H1 (cell line): ENCODE data around the gene CACNG6. TPM values are rescaled to one million over a fixed set of nuclear protein-coding genes. Genes with fewer than 3 reads are reported as not detected.

Experiments used
- CTCF ChIA-PET: fragments of 300-600 bp; sonication (Branson Sonifier 250); formaldehyde crosslinking; loops from one replicate; lab custom pipeline; 2021; ENCODE audit not compliant: partially characterized antibody; lab: Charles Lee
- POLR2A ChIA-PET: fragments of 300-600 bp; sonication (Branson Sonifier 250); formaldehyde crosslinking; loops from one replicate; lab custom pipeline; 2021; ENCODE audit warnings: inconsistent platforms; ENCODE audit not compliant: partially characterized antibody; lab: Charles Lee
- DNase-seq, 2 experiments: peaks; one replicate each; pipeline versions ENCODE4 v3.0.0 to v3.0.0-alpha.2; 2010 to 2022; ENCODE audit warnings: low spot score in 2 of 2, low read depth in 1 of 2, mixed read lengths in 1 of 2
- FAIRE-seq: peaks from 2 replicates; lab custom pipeline; 2011; peaks lifted over from hg19 to GRCh38; lab: Jason Lieb, UNC
- H2AFZ ChIP-seq: 2 replicates; pipeline ENCODE4 v1.8.1; 2012; ENCODE audit warnings: low read length, inconsistent platforms
- H2AK5ac ChIP-seq: 2 replicates; pipeline ENCODE4 v1.6.1; 2013; ENCODE audit warnings: low read depth, low read length
- H2BK120ac ChIP-seq: replicated peaks from 2 replicates; pipeline ENCODE3; 2013; ENCODE audit warnings: low read depth, low read length, inconsistent platforms
- H2BK12ac ChIP-seq: 2 replicates; pipeline ENCODE4 v1.6.1; 2013; ENCODE audit warnings: low read depth, low read length
- H2BK15ac ChIP-seq: 2 replicates; pipeline ENCODE4 v1.6.1; 2013; ENCODE audit warnings: low read length
- H2BK20ac ChIP-seq: 2 replicates; pipeline ENCODE4 v1.6.1; 2013; ENCODE audit warnings: low read length
- H2BK5ac ChIP-seq: 2 replicates; pipeline ENCODE4 v1.6.1; 2013; ENCODE audit warnings: low read depth, low read length
- H3K14ac ChIP-seq: 2 replicates; pipeline ENCODE4 v1.6.1; 2013; ENCODE audit warnings: inconsistent platforms; ENCODE audit not compliant: insufficient read length
- H3K18ac ChIP-seq: 2 replicates; pipeline ENCODE4 v1.6.1; 2013; ENCODE audit warnings: low read length; ENCODE audit errors: extremely low read depth
- H3K23ac ChIP-seq: 2 replicates; pipeline ENCODE4 v1.6.1; 2013; ENCODE audit warnings: inconsistent platforms; ENCODE audit not compliant: insufficient read length
- H3K23me2 ChIP-seq: 2 replicates; pipeline ENCODE4 v1.6.1; 2013; ENCODE audit warnings: low read depth, low read length
- H3K27ac ChIP-seq: 2 replicates; pipeline ENCODE4 v1.6.1; 2011; ENCODE audit warnings: low read depth, low read length, inconsistent platforms
- H3K27me3 ChIP-seq, 4 experiments: replicated peaks in 1 of 4; 1 replicate in 1 of 4; 2 replicates in 3 of 4; pipeline versions ENCODE4 v1.6.1 to v1.8.1; 2011 to 2013; ENCODE audit warnings: low read length in 3 of 4, mild to moderate bottlenecking in 3 of 4, inconsistent platforms in 2 of 4, mixed read lengths in 2 of 4, moderate library complexity in 1 of 4; ENCODE audit not compliant: control insufficient read depth in 3 of 4, insufficient read depth in 3 of 4; ENCODE audit errors: extremely low read depth in 1 of 4
- H3K36me3 ChIP-seq, 4 experiments: 2 replicates each; pipeline versions ENCODE4 v1.6.1 to v1.8.1; 2011 to 2013; ENCODE audit warnings: mild to moderate bottlenecking in 4 of 4, low read length in 3 of 4, moderate library complexity in 2 of 4, control low read depth in 1 of 4, inconsistent platforms in 1 of 4; ENCODE audit not compliant: insufficient read depth in 4 of 4, control insufficient read depth in 2 of 4
- H3K4ac ChIP-seq: replicated peaks from 2 replicates; pipeline ENCODE3; 2013; ENCODE audit warnings: low read length, low read depth, mixed read lengths, inconsistent platforms; ENCODE audit not compliant: insufficient read length
- H3K4me1 ChIP-seq, 4 experiments: replicated peaks in 1 of 4; 1 replicate in 1 of 4; 2 replicates in 3 of 4; pipeline versions ENCODE4 v1.6.1 to v1.8.1; 2011 to 2013; ENCODE audit warnings: low read length in 3 of 4, inconsistent platforms in 2 of 4, mixed read lengths in 1 of 4; ENCODE audit not compliant: insufficient read depth in 4 of 4, control insufficient read depth in 3 of 4
- H3K4me2 ChIP-seq, 2 experiments: 2 replicates each; pipeline versions ENCODE4 v1.6.1 to v1.8.1; 2011 to 2013; ENCODE audit warnings: low read depth in 2 of 2, low read length in 2 of 2, control low read depth in 1 of 2, inconsistent platforms in 1 of 2, mild to moderate bottlenecking in 1 of 2; ENCODE audit not compliant: insufficient read depth in 1 of 2
- H3K4me3 ChIP-seq, 4 experiments: fragments of 200-600, 300-600 bp in 1 of 4; sonication (generic), shearing (Covaris generic), sonication (Bioruptor Twin) in 1 of 4; 2 replicates each; pipeline versions ENCODE4 v1.5.1 to v1.8.1; 2011 to 2016; ENCODE audit warnings: low read length in 4 of 4, low read depth in 3 of 4, control low read depth in 2 of 4, inconsistent platforms in 2 of 4, mild to moderate bottlenecking in 2 of 4, mixed read lengths in 1 of 4, moderate library complexity in 1 of 4; ENCODE audit not compliant: insufficient read depth in 2 of 4; ENCODE audit errors: extremely low read depth in 1 of 4
- H3K56ac ChIP-seq: replicated peaks from 2 replicates; pipeline ENCODE3; 2013; ENCODE audit warnings: low read depth, mild to moderate bottlenecking, mixed read lengths, low read length, inconsistent platforms; ENCODE audit not compliant: insufficient read length
- H3K79me1 ChIP-seq: 2 replicates; pipeline ENCODE4 v1.6.1; 2013; ENCODE audit warnings: low read depth, low read length, control low read depth
- H3K79me2 ChIP-seq, 2 experiments: 2 replicates each; pipeline versions ENCODE4 v1.6.1 to v1.8.1; 2012 to 2013; ENCODE audit warnings: low read length in 2 of 2, mild to moderate bottlenecking in 2 of 2, inconsistent platforms in 1 of 2; ENCODE audit not compliant: insufficient read depth in 2 of 2, control insufficient read depth in 1 of 2
- H3K9ac ChIP-seq, 4 experiments: replicated peaks in 1 of 4; 1 replicate in 1 of 4; 2 replicates in 3 of 4; pipeline versions ENCODE4 v1.6.1 to v1.8.1; 2011 to 2013; ENCODE audit warnings: low read depth in 3 of 4, low read length in 3 of 4, control low read depth in 2 of 4, mild to moderate bottlenecking in 2 of 4, moderate library complexity in 2 of 4, inconsistent platforms in 1 of 4; ENCODE audit errors: extremely low read depth in 1 of 4
- H3K9me3 ChIP-seq, 2 experiments: 2 replicates each; pipeline versions ENCODE4 v1.6.1 to v1.8.1; 2012 to 2013; ENCODE audit warnings: mild to moderate bottlenecking in 2 of 2, moderate library complexity in 2 of 2, control low read depth in 1 of 2, inconsistent platforms in 1 of 2, low read depth in 1 of 2, low read length in 1 of 2, mixed read lengths in 1 of 2; ENCODE audit not compliant: insufficient read depth in 2 of 2
- H4K20me1 ChIP-seq, 2 experiments: replicated peaks in 1 of 2; 2 replicates each; pipeline versions ENCODE3 to v1.8.1; 2011 to 2013; ENCODE audit warnings: inconsistent platforms in 2 of 2, low read length in 2 of 2, mild to moderate bottlenecking in 1 of 2; ENCODE audit not compliant: insufficient read depth in 2 of 2, control insufficient read depth in 1 of 2
- H4K5ac ChIP-seq: 2 replicates; pipeline ENCODE4 v1.6.1; 2013; ENCODE audit warnings: low read length, low read depth, mixed read lengths, inconsistent platforms; ENCODE audit not compliant: insufficient read length
- H4K8ac ChIP-seq: 2 replicates; pipeline ENCODE4 v1.8.0; 2013; ENCODE audit warnings: mild to moderate bottlenecking, moderate library complexity, low read length, inconsistent platforms; ENCODE audit not compliant: insufficient read depth; ENCODE audit errors: extremely low read depth
- H4K91ac ChIP-seq: replicated peaks from 2 replicates; pipeline ENCODE3; 2013; ENCODE audit warnings: low read length, mixed read lengths, inconsistent platforms; ENCODE audit not compliant: insufficient read length
- ASH2L ChIP-seq: fragments of 200-600, 300-600 bp; sonication (generic); IDR thresholded peaks from one replicate; pipeline ENCODE4 v1.7.1; 2017; ENCODE audit warnings: low read length
- CBX8 ChIP-seq: fragments of 300-800, 300-1000 bp; sonication (generic); IDR thresholded peaks from 2 replicates; pipeline ENCODE4 v1.7.1; 2016; ENCODE audit warnings: low read depth, low read length, borderline replicate concordance
- GABPA ChIP-seq: IDR thresholded peaks from 2 replicates; pipeline ENCODE4 v1.6.1; 2011; ENCODE audit warnings: mild to moderate bottlenecking, low read length, moderate library complexity, borderline replicate concordance; ENCODE audit not compliant: insufficient read depth
- POU5F1 ChIP-seq: IDR thresholded peaks from 2 replicates; pipeline ENCODE4 v1.6.1; 2011; ENCODE audit warnings: low read depth, mild to moderate bottlenecking, low read length, moderate library complexity
- SAP30 ChIP-seq: fragments of 300-600 bp; sonication (generic); IDR thresholded peaks from 2 replicates; pipeline ENCODE4 v1.7.1; 2012; ENCODE audit warnings: low read length, moderate library complexity, mild to moderate bottlenecking, inconsistent platforms; ENCODE audit not compliant: insufficient read depth, insufficient replicate concordance
- WGBS, 2 experiments: shearing (Covaris generic) in 1 of 2; methylation state at CpG; one replicate each; pipeline versions ENCODE4 v1.1.6 to v1.1.7; 2013 to 2015; ENCODE audit warnings: low lambda C conversion rate in 2 of 2, mixed read lengths in 2 of 2, inconsistent platforms in 1 of 2, low coverage in 1 of 2, missing lambda C conversion rate in 1 of 2; ENCODE audit not compliant: insufficient replicate concordance in 2 of 2, insufficient coverage in 1 of 2, insufficient read length in 1 of 2; ENCODE audit errors: extremely low coverage in 1 of 2, missing lambda C conversion rate in 1 of 2; 5-methylcytosine and 5-hydroxymethylcytosine counted together
- polyA plus RNA-seq, 7 experiments: library from polyadenylated mRNA; depleted of rRNA in 3 of 7; stranded (reverse) in 5 of 7; unstranded in 2 of 7; fragments of >200 nt in 5 of 7; fragments of 200-250 nt in 2 of 7; gene quantifications; 1 replicate in 5 of 7; 2 replicates in 1 of 7; 4 replicates in 1 of 7; pipeline versions ENCODE4 v1.2.1 to v1.2.3, GENCODE V29; 2011 to 2013; ENCODE audit warnings: missing spikeins in 2 of 7, mixed read lengths in 2 of 7
- total RNA-seq: library from RNA; stranded (reverse); fragmentation: NEBNext Ultra II Directional; extraction: Animal tissue kit (Norgen Biotek cat#: 25700); gene quantifications from 2 replicates; pipeline ENCODE4 v1.2.1, GENCODE V29; 2021

CACNG6 gene
- total and polyA plus RNA-seq, 2 of the 8 experiments (the other 6 are each of a cell fraction or from before 2014, with no cell fraction given): 1.2 to 1.6 TPM

- no peak overlapping the region for H3K9ac ChIP-seq
- no peak overlapping the region for H2BK15ac ChIP-seq
- POLR2A ChIA-PET: interaction anchor here (1.4 to 4.9 kb wide), 2 partner anchors 17 to 97 kb away, joined by 4 to 21 read pairs; partner anchors contain the start of gene CACNG6
- DNase-seq (no peak), FAIRE-seq (no peak)
- 88% methylated on average over 8 of the region's 8 CpGs; no CpG with 5 or more reads in 1 of the 2 experiments for WGBS, 2 experiments
- no peak overlapping the region for H3K4ac ChIP-seq
- no peak overlapping the region for H2BK5ac ChIP-seq
- no peaks in the 10 kb centered on the region for H4K20me1 ChIP-seq
- no peaks in the 10 kb centered on the region for H3K27me3 ChIP-seq
- no peak overlapping the region for H3K23ac ChIP-seq
- no peaks in the 10 kb centered on the region for H3K79me1 ChIP-seq
- no peak overlapping the region for H4K8ac ChIP-seq
- H3K4me1 ChIP-seq: peaks cover 0 to 7% (median 4%) of the 10 kb centered on the region in 4 experiments; a peak in 2 of 7 replicates
- H3K4me3 ChIP-seq: no peak overlapping the region
- no peak overlapping the region for H3K18ac ChIP-seq
- no peak overlapping the region for H2BK12ac ChIP-seq
- H3K79me2 ChIP-seq: no peaks in the 10 kb centered on the region
- no peaks in the 10 kb centered on the region for H3K9me3 ChIP-seq
- H3K14ac ChIP-seq: no peak overlapping the region
- H2AK5ac ChIP-seq: no peak overlapping the region
- no peak overlapping the region for H3K27ac ChIP-seq
- CTCF ChIA-PET: interaction anchor here (0.6 to 1.3 kb wide), 4 partner anchors 14 to 79 kb away, joined by 3 to 5 read pairs (median 4); no protein-coding TSS in a partner anchor
- no peak overlapping the region for H4K5ac ChIP-seq
- H3K23me2 ChIP-seq: no peaks in the 10 kb centered on the region
- no peak overlapping the region for H3K56ac ChIP-seq
- no peaks in the 10 kb centered on the region for H3K36me3 ChIP-seq
- no peak overlapping the region for H2AFZ ChIP-seq
- H2BK20ac ChIP-seq: no peak overlapping the region
- TF ChIP-seq SAP30 (no peak), GABPA (no peak), ASH2L (no peak), POU5F1 (no peak), CBX8 (no peak)
- TF ChIP-seq, all 59 proteins: peak for 0
- no peak overlapping the region for H4K91ac ChIP-seq
- no peak overlapping the region for H3K4me2 ChIP-seq
- no peak overlapping the region for H2BK120ac ChIP-seq
These were observed 18.0 kb downstream of the CACNG6 start for GRCh38 chr19:54009440-54009839.
